Stimulated activated naive CD8-positive, alpha-beta T cell treated with anti-CD3 and anti-CD28 coated beads, Interleukin-15, Interleukin-2, amounts not matched to agents 100 U/mL and 50 U/mL, for 24 hours (primary cell): ENCODE measurements around the gene GLT8D2.

ENCODE experiments used
- ATAC-seq: fragments of 150-1000 bp; cut with Tn5 transposase; one replicate; pipeline ENCODE4 v1.10.0; 2021
- DNase-seq: peaks from one replicate; pipeline ENCODE4 v3.0.0; 2021

Gene GLT8D2

DNA sequence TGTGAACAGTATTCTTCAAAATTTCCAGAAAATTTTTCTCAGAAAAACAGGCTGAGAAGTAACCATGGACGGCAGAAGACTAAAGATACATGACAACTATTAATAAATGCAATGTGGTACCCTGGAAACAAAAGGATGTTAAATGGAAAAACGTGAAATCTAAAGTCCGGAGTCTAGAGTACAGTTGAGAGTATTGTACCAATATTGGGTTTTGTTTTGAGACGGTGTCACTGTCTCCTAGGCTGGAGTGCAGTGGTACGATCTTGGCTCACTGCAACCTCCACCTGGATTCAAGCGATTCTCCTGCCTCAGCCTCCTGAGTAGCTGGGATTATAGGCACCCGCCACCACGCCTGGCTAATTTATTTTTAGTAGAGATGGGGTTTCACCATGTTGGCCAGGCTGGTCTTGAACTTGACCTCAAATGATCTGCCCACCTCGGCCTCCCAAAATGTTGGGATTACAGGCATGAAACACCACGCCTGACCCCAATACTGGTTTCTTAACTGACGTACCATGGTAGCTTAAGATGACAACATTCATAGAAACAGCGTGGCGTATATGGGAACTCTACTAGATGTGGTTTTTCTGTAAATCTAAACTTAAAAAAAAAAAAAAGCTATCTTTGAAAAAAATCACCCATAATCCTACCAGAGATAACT lies 101.1 kb downstream of the GLT8D2 start:
- ATAC-seq (no peak), DNase-seq (no peak)

DNA sequence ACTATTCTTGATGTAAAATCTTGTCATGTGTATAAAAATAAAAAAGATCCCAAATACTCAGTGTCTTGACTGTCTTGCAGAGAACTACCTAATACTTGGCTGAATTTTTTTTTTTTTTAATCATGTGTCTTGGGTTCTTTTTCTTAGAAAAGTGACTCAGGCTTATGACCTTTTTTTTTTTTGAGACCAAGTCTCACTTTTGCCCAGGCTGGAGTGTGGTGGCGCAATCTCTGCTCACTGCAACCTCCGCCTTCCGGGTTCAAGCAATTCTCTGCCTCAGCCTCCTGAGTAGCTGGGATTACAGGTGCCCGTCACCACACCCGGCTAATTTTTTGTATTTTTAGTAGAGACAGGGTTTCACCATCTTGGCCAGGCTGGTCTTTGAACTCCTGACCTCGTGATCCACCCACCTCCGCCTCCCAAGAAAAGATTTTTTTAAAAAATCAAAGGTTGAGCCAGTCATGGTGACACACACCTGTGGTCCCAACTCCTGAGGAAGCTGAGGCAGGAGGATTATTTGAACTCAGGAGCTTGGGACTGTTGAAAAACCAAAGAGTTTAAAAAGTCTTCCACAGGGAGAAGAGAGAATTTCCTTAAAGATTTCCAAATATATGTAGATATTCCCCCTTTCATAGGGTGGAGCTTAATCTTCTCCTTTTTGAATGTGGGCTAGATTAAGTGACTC lies 102.0 kb downstream of the GLT8D2 start:
- ATAC-seq (no peak), DNase-seq (no peak)

DNA sequence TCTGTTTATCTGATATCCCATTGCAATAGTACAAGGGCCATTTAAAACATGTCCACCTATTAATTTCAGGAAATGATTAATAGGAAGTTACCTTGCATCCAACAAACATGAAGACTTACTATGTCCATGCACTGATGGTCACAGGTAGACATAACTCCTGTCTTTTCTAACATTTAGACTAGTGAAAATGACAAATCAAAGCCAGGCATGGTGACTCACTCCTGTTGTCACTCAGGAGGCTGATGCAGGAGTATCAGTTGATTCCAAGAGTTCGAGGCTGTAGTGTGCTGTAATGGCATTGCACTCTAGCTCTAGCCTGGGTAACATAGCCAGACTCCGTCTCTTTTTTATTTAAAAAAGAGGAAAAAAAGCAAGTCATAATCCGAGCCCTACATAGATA lies 105.0 kb downstream of the GLT8D2 start:
- peak; percentile 56 for ATAC-seq
- no peak for DNase-seq
